ENCODE measurements around the gene ZNF688.

DNA sequence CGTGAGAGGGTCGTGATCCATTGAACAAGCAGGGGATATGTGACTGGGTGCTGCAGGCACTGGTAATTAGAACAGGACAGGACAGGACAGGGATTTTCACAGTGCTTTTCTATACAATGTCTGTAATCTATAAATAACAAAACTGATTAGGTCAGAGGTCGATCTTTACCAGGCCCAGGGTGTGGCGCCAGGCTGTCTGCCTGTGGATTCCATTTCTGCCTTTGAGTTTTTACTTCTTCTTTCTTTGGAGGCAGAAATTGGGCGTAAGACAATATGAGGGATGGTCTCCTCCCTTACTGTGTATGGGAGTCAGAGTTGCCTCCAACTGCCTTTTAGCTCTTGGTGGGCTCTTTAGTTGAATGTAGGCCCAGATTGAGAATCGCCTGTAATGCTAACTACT lies 11.8 kb downstream of the ZNF688 start:
- TF ChIP-seq, protein P1, sequence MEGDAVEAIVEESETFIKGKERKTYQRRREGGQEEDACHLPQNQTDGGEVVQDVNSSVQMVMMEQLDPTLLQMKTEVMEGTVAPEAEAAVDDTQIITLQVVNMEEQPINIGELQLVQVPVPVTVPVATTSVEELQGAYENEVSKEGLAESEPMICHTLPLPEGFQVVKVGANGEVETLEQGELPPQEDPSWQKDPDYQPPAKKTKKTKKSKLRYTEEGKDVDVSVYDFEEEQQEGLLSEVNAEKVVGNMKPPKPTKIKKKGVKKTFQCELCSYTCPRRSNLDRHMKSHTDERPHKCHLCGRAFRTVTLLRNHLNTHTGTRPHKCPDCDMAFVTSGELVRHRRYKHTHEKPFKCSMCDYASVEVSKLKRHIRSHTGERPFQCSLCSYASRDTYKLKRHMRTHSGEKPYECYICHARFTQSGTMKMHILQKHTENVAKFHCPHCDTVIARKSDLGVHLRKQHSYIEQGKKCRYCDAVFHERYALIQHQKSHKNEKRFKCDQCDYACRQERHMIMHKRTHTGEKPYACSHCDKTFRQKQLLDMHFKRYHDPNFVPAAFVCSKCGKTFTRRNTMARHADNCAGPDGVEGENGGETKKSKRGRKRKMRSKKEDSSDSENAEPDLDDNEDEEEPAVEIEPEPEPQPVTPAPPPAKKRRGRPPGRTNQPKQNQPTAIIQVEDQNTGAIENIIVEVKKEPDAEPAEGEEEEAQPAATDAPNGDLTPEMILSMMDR (IDR thresholded peaks at IDR 0.05) = no peak
- TF ChIP-seq EZH2 (IDR thresholded peaks at IDR 0.05) = no peak
